AG04450 (cell line): ENCODE measurements around the gene TTC7B. TPM values are rescaled to one million over a fixed set of nuclear protein-coding genes. Genes with fewer than 3 reads are reported as not detected.
A peak's percentile ranks its signal among the peaks of the same experiment; 100 is the strongest.

ENCODE experiments used
- CTCF ChIA-PET: fragments of 300-600, 350-600 bp; formaldehyde crosslinking; extraction: SDS; loops from one replicate; lab custom pipeline; 2022; ENCODE audit warnings: antibody characterized with exemption, inconsistent platforms; lab: Charles Lee
- POLR2A ChIA-PET: fragments of 350-600 bp; formaldehyde crosslinking; extraction: SDS; loops from one replicate; lab custom pipeline; 2021; ENCODE audit warnings: antibody characterized with exemption, inconsistent platforms; lab: Yijun Ruan, JAX
- DNase-seq: peaks from one replicate; pipeline ENCODE4 v3.0.0-alpha.2; 2011; ENCODE audit warnings: low read depth, low spot score
- H3K27ac ChIP-seq: one replicate; pipeline ENCODE4 v1.5.1; 2012; ENCODE audit warnings: low read depth, low read length, control low read depth
- H3K27me3 ChIP-seq: one replicate; pipeline ENCODE4 v1.6.0; 2012; ENCODE audit warnings: low read length; ENCODE audit not compliant: control insufficient read depth, insufficient read depth
- H3K4me3 ChIP-seq: 2 replicates; pipeline ENCODE4 v1.5.1; 2011; ENCODE audit warnings: mild to moderate bottlenecking, low read depth, low read length, control low read depth
- H3K9me3 ChIP-seq: 2 replicates; pipeline ENCODE4 v1.5.1; 2012; ENCODE audit warnings: low read length; ENCODE audit not compliant: control insufficient read depth, insufficient read depth
- polyA plus RNA-seq: library from polyadenylated mRNA; depleted of rRNA; stranded (reverse); fragments of >200 nt; gene quantifications from 2 replicates; pipeline ENCODE4 v1.2.3, GENCODE V29; 2011
- TF ChIP-seq, protein P1 (sequence below): IDR thresholded peaks from 2 replicates; pipeline ENCODE4 v1.5.1; 2011; ENCODE audit warnings: low read depth, low read length, control low read depth, inconsistent platforms

Gene TTC7B
- polyA plus RNA-seq, 1 experiment, result 36.0 TPM

- TF ChIP-seq, protein P1, sequence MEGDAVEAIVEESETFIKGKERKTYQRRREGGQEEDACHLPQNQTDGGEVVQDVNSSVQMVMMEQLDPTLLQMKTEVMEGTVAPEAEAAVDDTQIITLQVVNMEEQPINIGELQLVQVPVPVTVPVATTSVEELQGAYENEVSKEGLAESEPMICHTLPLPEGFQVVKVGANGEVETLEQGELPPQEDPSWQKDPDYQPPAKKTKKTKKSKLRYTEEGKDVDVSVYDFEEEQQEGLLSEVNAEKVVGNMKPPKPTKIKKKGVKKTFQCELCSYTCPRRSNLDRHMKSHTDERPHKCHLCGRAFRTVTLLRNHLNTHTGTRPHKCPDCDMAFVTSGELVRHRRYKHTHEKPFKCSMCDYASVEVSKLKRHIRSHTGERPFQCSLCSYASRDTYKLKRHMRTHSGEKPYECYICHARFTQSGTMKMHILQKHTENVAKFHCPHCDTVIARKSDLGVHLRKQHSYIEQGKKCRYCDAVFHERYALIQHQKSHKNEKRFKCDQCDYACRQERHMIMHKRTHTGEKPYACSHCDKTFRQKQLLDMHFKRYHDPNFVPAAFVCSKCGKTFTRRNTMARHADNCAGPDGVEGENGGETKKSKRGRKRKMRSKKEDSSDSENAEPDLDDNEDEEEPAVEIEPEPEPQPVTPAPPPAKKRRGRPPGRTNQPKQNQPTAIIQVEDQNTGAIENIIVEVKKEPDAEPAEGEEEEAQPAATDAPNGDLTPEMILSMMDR, result no peak
- no peak for DNase-seq
- Histone ChIP-seq H3K27me3 (peaks cover 9% of the 10 kb centered on the region), H3K4me3 (no peak overlapping the region), H3K9me3 (no peaks in the 10 kb centered on the region; the same call in 1 of the 2 replicates), H3K27ac (no peak overlapping the region)
- ChIA-PET CTCF (no interaction called here), POLR2A (no interaction called here)
Measured at GRCh38 chr14:90831821-90832220, 15.6 kb upstream of the TTC7B start.

DNA sequence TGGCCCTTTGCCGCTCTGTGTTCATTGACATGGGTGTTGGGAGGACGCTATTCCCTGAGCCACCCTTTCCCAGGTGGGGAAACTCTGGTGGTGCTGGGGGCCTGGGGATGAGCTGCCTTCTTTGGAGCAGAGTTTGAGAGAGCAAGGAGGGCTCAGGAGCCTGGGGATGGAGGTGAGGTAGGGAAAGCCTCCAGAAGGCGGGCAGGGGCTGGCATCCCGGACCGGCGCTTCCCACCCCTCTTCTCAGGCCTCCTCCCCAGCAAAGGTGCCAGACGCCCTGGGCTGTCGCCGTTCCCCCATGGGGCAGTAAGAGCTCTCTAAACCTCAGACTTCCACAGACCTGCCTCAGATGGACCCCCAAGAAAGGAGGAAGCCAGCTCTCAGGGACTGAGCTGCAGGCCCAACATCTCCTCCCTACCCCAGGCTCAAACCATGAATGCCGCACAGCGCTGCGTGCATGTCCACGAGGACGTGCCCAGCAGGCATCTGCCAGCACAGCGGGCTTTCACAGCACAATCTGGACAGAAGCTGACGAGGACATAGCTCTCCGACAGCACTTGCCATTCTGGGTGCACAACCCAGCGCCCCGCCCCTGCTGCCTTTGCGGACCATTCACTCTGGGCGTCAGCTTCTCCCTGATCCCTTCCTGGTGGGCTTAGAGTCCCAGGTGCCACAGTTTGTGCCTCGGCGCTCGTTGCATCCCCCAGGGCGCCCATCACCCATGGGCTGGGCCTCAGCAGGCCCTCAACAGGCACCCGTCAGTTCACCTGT, 14.9 kb upstream of the TTC7B start:
- Histone ChIP-seq H3K27ac (no peak overlapping the region), H3K27me3 (peaks cover 9% of the 10 kb centered on the region), H3K9me3 (no peaks in the 10 kb centered on the region; the same call in 1 of the 2 replicates), H3K4me3 (no peak overlapping the region)
- DNase-seq, result no peak
- CTCF ChIA-PET, result no interaction called here
- POLR2A ChIA-PET, result no interaction called here
- TF ChIP-seq, protein P1, result no peak

- ChIA-PET POLR2A (no interaction called here), CTCF (no interaction called here)
- Histone ChIP-seq H3K27ac (no peak overlapping the region), H3K4me3 (no peak overlapping the region), H3K9me3 (no peaks in the 10 kb centered on the region; the same call in 1 of the 2 replicates), H3K27me3 (peaks cover 11% of the 10 kb centered on the region)
- TF ChIP-seq, protein P1, result no peak
- no peak for DNase-seq
Measured at GRCh38 chr14:90829677-90830076, 13.4 kb upstream of the TTC7B start.

DNA sequence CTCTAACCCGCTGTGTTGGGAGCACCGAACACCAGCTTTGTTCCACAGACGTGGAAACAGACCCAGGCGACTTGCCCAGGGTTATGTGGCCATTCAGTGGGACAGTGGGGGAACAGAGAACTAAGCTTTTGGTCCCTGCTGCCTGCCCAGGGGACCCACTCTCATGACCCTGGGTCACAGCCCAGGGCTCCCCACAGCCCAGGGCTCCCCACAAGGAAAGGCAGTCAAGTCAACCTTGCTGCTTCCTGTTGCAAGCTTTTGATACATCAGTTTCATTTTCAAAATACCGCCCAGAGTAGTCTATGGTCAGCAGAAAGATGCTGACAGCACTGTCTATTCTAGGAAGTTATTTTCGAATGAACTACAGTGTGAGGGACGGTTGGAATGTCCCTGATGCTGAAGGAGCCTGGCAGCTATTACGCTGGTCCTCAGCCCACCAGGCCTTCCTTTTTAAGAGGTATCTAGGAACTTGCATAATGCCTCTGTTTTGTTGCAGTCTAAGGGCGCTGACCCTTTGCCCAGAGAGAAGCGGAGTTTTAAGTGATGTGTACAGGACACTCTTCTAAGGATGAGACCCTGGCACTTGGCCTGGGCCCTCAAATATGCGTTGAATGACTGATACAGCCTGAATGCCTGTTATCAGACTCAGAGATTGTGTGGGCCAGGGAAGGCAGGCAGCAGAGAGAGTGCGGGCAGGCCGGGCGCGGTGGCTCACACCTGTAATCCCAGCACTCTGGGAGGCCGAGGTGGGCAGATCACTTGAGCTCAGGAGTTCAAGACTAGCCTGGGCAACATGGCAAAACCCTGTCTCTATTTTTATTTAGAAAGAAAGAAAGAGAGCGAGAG, 12.6 kb upstream of the TTC7B start:
- Histone ChIP-seq H3K27ac (no peak overlapping the region), H3K27me3 (peaks cover 11% of the 10 kb centered on the region), H3K4me3 (peak overlapping the region; percentile 17; the same call in 1 of the 2 replicates), H3K9me3 (peaks cover 6% of the 10 kb centered on the region)
- CTCF ChIA-PET, result interaction anchor here (0.8 to 1.1 kb wide), 2 partner anchors 12 to 13 kb away, joined by 4 read pairs; no protein-coding TSS in a partner anchor
- TF ChIP-seq, protein P1, result no peak
- no peak for DNase-seq
- POLR2A ChIA-PET, result no interaction called here
